Stimulated activated CD8-positive, alpha-beta memory T cell treated with anti-CD3 and anti-CD28 coated beads, Interleukin-12 subunit alpha, Interleukin-12 subunit beta, amount 100 ng/mL, for 24 hours (primary cell): Measurements from ENCODE around the gene SPOP.
"Not testable (repeated sequence)": the region's sequence is repeated elsewhere in the genome, so short reads cannot be mapped to it uniquely, and the experiment has no call there.

ENCODE experiments used
- DNase-seq: peaks from one replicate; pipeline ENCODE4 v3.0.0-alpha.2; 2020; ENCODE audit errors: extremely low read depth

The SPOP gene

GRCh38 chr17:49695698-49696232 lies 17.9 kb upstream of the SPOP start:
- no peak for DNase-seq

- DNase-seq, result no peak
Observed at GRCh38 chr17:49694847-49695697, 17.2 kb upstream of the SPOP start.

DNA sequence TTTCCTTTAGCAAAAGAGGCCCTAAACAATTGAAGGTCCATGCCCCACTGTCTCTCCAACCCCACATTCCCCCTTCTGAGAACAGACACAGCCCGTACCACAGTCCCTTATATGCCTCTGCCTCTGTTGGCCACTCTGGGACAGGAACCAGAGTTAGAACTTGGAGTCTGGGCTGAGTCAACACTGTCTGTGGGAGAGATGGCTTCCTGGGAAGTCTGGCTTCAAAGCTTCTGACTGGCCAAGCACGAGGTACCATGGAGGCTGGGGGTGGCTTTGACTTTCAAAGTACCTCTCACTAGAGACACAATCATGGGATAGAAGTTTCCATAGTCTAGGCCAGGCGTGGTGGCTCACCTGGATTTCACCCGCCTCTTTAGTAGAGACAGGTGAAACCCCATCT lies 14.9 kb upstream of the SPOP start:
- DNase-seq, result no peak

DNA sequence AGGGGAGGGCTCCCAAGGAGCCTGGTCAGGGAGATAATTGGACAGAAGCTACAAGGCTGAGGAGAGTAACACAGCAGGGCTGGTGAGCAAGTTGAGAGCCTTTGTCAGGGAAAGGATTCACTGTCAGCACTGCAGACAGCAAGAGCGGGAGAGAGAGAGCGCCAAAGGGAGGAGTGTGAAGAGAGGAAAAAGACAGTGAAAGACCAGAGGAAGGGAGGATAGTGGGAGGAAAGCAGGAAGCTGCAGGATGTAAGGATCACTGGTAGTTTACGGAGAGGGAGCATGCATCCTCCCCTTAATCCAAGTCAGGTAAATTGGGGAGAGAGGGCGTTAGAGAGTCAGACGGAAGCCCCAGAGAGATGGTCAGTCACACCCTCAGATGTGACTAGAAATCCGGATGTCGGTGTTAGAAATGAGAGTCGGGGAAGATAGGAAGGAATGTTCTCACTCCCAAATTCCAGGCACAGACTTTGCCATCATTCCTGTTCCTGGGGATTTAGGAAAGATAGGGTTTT lies 13.8 kb upstream of the SPOP start:
- no peak for DNase-seq

GRCh38 chr17:49691086-49691676 lies 13.3 kb upstream of the SPOP start:
- no peak for DNase-seq

DNA sequence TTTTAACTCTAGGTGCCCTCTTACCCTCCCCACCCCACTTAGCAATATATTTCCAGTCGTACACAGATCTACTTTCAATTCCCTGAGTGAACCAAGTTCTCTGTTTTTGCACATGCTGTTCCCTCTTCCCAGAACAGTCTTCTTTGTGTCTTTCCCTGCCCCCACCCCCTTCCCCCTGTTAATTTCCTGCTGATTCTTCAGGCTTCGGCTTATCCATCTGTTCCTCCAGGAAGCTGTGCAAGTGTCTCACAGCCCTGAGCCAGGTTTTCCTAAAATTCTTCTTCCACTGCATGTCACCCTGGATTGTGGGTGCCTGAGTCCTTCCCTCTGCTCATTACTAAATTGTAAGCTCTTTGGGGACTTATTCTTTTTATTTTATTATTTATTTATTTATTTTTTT lies 12.4 kb upstream of the SPOP start:
- DNase-seq, result no peak

GRCh38 chr17:49688848-49689247 lies 11.0 kb upstream of the SPOP start:
- no peak for DNase-seq

GRCh38 chr17:49687878-49688491 lies 10.1 kb upstream of the SPOP start:
- DNase-seq, result no peak

DNA sequence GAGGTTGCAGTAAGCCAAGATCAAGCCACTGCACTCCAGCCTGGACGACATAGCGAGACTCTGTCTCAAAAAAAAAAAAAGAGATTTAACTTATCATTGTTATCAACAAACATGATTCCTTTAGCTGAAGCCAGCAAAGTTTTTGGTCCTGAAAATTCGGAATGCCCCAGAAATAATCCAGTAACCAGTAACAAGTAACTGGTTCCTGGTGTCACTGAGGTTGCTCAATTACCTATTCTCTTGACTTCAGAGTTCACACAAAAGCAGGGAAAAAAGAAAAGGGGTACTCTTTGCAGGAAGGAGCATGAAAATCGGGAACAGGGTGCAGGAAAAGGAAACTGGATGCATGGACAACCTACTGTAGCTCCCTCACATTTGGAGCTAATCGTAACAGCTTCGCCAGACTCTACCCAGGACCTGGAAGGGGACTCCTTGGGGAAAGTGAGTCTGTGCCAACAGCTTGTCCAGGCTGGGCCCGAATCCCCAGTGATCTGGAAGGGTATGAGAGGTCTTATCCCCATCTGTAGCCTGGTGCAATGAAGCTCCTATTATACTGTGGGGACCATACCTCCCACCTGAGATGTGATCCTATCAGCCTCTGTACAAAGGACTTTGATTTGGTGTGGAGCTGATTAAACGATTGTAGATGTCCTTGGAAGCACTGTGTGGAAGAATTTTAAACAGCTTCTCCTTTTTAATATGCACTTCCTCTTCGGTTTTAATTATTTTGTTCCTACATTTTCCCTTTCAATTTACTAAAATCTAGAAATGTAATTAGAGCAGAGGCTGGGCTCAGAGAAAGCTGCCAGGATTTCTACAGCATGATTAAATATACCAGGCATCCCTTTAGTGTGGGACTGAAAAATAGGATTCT lies 3.4 kb upstream of the SPOP start:
- DNase-seq, result no peak

- no peak for DNase-seq
Observed at GRCh38 chr17:49680314-49680713, 2.4 kb upstream of the SPOP start.

DNA sequence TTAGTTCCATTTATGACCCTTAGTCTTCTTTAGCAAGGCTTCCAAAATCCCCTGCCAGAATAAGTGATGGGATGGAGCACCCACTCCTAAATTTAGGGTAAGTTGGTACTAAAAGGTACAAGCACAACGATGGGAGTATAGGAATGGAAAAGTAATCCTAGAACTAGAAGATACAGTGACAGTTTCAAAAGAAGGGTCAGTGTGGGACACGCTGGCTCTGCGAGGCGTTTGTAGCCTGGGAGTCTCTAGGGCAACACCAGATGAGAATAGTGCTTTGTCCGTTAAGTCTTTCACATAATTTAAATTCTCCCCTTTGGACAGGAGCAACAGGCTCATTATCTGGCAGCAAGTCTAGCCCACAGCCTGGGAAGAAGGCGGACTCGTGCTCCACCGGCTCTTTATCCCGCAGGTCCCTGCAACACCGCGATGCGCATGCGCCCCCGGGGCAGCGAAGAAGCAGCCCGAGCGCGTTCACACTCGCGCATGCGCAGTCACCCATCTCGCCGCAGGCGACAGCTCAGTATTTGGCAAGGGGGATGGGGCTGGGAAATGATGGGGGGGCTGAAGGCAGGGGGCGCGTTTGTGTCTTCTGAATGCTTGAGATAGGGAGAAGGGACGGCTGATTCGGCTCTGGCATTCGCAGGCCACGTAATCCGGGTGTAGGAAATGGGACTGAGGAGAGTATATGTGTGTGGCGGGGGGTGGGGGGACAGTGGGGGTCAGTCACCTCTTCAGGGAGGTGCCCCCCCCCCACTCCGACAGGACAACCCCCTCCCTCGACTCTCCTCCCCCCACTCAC lies 564 bp downstream of the SPOP start:
- peak; percentile 94 for DNase-seq

GRCh38 chr17:49676276-49676868 lies 1.5 kb downstream of the SPOP start:
- DNase-seq, result no peak

DNA sequence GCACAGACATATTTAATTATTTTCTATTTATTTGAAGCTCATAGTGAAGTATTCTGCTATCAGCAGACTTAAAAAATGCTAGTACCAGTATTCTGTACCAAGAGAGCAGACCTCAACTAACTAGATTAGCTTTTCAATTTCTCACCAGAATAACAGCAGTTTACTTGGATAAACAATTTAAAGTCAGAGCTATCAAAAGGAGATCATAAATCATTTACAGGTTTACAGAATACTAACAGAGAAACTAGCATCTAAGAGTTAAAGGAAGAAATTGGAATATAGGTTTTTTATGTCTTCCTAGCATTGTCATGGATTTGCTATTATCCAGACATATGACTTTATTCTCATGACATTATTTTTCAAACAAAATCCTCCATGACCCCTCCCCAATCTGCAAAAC lies 3.4 kb downstream of the SPOP start:
- no peak for DNase-seq

DNA sequence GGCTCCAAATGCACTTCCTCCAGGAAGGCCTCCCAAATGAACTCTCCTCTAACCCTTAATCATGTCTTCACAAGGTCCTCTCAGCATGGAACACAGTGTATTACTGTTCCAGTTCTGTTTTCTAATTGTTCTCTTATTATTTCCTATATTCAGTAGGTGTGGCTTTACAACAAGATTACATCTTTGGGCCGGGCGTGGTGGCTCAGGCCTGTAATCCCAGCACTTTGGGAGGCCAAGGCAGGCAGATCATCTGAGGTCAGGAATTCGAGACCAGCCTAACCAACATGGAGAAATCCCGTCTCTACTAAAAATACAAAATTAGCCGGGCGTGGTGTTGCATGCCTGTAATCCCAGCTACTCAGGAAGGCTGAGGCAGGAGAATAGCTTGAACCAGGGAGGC lies 4.2 kb downstream of the SPOP start:
- DNase-seq, result not testable (repeated sequence)

- no peak for DNase-seq
Observed at GRCh38 chr17:49670641-49671040, 7.3 kb downstream of the SPOP start.

DNA sequence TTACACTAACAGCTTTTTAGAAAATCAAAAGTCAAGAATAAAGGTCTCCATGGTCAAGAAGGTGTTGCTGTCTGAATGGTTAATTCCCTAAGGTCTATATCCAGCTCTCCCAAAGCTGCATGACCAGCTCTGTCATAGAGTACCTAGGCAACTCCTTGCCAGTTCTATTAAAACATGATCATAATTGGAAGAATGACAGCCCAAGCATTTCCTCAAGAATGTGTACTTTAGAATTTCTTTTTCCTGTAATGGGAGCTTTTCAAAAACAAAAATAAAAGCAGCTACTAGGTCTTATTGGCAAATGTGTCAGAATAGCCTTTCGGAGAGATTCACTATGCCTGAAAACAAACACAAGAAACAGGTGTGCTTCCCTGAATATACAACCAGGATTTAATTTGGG lies 7.9 kb downstream of the SPOP start:
- no peak for DNase-seq

GRCh38 chr17:49667854-49668253 lies 10.0 kb downstream of the SPOP start:
- no peak for DNase-seq

DNA sequence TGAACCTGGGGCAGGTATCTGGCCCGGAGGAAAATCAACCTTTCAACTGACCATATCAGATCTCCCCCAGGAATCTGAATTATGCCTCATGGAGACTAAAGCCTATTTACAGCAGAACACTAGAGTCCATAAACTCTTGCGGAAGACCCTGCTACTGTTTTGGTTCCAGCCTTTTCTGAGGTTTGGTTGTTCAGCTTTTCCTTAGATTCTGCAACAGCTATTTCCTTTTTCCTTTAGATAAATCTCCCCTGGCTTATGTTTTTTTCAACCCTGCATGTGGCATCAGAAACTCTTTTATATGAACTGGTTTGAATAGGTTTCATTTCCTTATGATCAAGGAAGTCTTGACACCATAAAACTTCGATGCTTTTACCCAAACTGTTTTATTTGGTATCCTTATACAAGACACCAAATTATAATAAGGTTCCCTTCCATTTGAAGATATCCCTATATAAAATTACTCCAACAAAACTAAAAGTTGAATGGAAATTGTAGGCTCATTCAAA lies 13.1 kb downstream of the SPOP start:
- no peak for DNase-seq

DNA sequence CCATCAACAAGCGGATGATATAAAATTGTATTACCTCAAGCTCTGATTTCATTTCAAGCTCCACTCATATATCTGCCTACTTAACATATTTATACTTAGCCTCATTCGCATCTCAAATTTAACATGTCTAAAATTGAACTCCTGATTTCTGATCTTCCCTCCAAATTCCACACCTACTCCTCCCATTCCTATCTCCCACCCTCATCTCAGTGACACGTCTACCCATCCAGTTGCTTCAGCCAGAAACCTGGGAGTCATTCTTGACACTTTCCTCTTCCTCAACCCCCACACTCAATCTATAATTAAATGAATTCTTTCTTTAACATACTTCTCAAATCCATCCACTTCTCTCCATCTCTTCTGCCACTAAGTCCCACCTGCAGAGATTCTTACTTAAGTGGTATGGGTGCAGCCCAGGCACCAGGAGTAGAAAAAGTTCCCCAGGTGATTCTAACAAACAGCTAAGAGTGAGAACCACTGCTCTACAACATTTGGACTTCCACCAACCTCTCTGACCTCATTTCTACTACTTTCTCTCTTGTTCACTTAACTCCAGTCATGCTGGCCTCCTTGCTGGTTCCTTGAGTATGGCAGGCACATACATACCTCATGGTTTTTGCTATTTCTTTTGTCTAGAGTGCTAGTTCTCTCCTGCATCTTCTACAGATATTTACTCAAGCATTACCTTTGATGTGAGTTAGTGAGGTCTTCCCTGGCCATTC lies 18.1 kb downstream of the SPOP start:
- DNase-seq, result no peak

DNA sequence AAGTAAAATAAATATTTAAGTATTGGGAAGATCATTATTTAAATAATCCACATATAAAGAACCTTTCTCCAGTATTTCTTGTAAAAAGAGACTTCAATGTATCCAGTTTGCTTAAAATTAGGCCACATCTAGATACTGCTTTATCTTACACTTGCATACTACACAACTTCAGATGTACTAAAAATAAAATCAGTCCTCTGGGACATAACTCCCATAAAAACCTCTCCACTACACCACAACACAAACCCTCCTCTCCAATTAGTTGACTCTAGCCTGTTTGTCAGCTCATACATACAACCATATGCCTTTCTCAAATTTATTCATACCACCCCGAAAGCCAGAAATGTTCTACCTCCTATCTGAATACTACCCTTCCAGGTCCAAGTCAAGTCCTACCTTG lies 21.6 kb downstream of the SPOP start:
- no peak for DNase-seq
